Thyroid gland (tissue), 4 donors: ENCODE data around the gene NFKBIB.

Source experiments
- POLR2A ChIP-seq, 2 donors: fragments of 450-650 bp; IDR thresholded peaks; one replicate each; pipeline ENCODE4 v1.6.1; 2017; ENCODE audit warnings: antibody characterized with exemption in 2 of 2, mild to moderate bottlenecking in 2 of 2, moderate library complexity in 1 of 2
- TF ChIP-seq, protein P1 (sequence below), 6 experiments: fragments of 200-600 bp in 3 of 6; fragments of 450-650 bp in 3 of 6; sonication (generic) in 3 of 6; IDR thresholded peaks; one replicate each; pipeline ENCODE4 v1.5.1; 2016 to 2019; ENCODE audit warnings: antibody characterized with exemption in 6 of 6, mild to moderate bottlenecking in 2 of 6, inconsistent platforms in 1 of 6, moderate library complexity in 1 of 6

DNA sequence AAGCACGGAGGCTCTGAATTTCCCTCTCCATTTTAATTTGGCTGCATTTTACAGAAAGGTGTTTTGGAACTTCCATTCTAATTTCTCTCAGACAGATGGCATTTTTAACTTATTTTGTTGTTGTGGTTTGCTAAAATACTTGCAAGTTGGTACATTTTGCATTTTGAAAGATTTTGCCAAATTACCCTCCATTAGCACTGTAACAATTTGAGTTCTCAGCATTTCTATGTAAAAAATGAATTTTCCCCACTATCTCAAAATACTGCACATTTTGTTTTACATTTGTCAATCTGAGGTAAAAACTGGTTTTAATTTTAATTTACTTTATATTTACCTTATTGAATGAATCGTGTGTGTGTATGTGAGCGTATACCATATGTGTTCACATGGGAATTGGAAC lies 43.0 kb upstream of the NFKBIB start:
- TF ChIP-seq, protein P1, sequence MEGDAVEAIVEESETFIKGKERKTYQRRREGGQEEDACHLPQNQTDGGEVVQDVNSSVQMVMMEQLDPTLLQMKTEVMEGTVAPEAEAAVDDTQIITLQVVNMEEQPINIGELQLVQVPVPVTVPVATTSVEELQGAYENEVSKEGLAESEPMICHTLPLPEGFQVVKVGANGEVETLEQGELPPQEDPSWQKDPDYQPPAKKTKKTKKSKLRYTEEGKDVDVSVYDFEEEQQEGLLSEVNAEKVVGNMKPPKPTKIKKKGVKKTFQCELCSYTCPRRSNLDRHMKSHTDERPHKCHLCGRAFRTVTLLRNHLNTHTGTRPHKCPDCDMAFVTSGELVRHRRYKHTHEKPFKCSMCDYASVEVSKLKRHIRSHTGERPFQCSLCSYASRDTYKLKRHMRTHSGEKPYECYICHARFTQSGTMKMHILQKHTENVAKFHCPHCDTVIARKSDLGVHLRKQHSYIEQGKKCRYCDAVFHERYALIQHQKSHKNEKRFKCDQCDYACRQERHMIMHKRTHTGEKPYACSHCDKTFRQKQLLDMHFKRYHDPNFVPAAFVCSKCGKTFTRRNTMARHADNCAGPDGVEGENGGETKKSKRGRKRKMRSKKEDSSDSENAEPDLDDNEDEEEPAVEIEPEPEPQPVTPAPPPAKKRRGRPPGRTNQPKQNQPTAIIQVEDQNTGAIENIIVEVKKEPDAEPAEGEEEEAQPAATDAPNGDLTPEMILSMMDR (IDR thresholded peaks at IDR 0.05): no peak
- TF ChIP-seq POLR2A (IDR thresholded peaks at IDR 0.05): no peak
